Measurements from ENCODE around the gene CFAP91.

CFAP91 gene

GRCh38 chr3:119702530-119703527 is at the start of gene CFAP91:
CFAP91 (plus strand) TSS chr3:119703022; CDS start chr3:119703099, 77 bp downstream.
- DNase-seq, result no peak

GRCh38 chr3:119653876-119654275 is 48.9 kb upstream of the CFAP91 start:
- DNase-seq, result no peak

DNA sequence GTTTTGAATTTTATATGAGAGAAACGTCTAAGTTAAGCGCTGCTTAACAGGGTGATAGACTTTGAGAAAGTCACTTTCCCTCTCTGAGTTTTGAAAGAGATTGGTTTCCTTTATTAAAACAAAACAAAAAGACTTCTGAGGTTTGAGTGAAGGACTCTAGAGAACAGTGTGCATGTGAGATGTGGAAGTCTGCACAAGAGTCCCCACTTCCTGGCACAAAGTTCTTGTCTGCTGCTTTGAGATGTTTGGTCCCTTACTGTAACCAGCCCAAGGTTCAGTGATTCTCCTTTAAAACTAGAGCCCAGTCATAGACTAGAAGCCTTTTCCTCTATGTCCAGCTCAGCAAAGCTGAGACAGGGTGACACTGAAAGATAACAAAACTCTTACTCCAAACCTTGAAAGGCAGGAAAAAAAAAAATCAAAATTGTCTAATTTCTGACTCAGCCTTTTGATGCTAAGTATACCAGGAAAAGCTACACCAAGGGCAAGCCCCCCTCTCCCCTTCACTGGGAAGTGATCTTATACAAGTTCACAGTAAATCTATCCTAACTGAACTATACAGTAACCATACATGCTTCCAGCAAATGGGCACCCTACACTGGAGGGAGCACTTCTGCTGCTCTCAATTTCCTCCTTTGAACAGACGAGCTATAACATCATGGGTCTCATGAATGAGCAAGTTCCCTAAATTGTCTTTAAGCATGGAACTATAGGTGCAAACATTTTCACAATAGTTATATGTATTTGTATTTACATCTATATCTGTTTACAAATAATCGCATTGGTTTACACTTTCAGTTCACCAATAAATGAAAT is 44.7 kb upstream of the CFAP91 start:
- no peak for DNase-seq

DNA sequence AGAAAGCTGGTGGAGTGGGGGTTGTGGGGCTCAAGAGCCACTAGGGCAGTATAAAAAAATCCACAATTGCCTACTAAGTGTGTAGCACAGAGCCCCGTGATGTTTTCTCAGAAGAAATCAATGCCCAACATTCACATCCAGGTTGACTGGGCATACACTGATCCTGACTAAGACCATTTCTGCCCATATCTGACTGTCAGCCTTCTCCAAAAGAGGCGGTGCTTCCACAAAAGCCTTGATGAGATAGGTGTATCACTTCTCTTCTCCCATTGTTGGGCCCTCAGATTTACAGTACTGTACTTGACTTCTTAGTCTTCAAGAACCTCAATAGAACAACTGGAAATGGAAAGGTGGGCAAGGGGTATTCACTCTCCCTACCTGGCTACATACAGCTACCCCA is 43.8 kb upstream of the CFAP91 start:
- DNase-seq, result no peak

DNA sequence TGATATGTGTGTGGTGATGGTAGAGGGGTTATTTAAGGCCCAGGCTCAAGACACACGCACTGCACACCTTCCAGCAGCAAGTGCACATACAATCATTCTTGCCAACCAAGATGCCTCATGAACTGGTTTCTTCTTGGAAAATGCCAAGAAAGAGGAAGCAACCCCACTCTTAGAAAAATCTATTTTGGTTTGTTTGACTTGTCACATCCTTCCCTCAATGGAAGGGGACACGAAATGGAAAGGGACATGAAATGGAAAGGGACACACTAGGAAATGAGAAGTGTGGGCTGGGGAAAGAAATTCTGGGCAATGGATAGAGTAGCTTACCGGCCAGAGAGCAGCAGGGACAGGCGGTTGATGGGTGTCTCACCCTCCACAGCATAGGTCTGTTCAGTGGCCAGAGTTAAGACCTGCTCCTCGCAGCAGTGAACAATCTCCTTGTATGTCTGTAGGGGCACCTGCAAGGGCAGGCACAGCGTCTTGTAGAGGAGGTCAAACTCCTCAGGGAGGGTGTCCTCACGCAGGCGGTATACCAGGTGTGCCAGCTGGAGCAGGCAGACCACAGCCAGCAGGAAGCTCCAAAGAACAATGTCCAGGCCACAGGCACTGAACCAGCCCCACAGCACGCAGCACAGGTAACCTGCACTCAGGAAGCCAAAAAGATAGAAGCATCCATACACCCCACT is 43.1 kb upstream of the CFAP91 start:
- no peak for DNase-seq

GRCh38 chr3:119660474-119661440 is 42.1 kb upstream of the CFAP91 start, which contains the start of gene POPDC2:
POPDC2 (minus strand) TSS chr3:119660589; CDS start chr3:119660423, 166 bp downstream.
- DNase-seq, result no peak

- DNase-seq, result no peak
Observed at GRCh38 chr3:119662604-119663373, 40.0 kb upstream of the CFAP91 start.

DNA sequence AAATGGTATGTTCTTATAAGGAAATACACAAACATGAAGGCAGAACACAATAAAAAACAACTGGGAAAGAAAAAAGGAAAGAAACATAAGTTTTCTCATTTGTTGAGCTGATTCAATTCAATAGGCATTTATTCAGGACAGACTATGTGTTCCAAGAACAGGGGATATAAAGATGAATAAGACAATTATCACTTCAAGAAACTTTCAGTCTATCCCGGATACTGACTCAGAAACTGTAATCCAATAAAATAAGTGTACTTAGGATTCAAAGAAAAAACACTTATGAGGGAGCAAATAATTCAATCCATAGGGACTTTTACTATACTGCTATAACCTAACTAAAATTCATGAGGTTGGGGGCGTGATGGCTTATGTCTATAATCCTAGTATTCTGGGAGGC is 38.9 kb upstream of the CFAP91 start:
- DNase-seq, result no peak

- DNase-seq, result no peak
Observed at GRCh38 chr3:119664370-119664769, 38.5 kb upstream of the CFAP91 start.

GRCh38 chr3:119664850-119665379 is 37.9 kb upstream of the CFAP91 start:
- DNase-seq, result no peak

GRCh38 chr3:119665954-119666559 is 36.8 kb upstream of the CFAP91 start:
- no peak for DNase-seq

DNA sequence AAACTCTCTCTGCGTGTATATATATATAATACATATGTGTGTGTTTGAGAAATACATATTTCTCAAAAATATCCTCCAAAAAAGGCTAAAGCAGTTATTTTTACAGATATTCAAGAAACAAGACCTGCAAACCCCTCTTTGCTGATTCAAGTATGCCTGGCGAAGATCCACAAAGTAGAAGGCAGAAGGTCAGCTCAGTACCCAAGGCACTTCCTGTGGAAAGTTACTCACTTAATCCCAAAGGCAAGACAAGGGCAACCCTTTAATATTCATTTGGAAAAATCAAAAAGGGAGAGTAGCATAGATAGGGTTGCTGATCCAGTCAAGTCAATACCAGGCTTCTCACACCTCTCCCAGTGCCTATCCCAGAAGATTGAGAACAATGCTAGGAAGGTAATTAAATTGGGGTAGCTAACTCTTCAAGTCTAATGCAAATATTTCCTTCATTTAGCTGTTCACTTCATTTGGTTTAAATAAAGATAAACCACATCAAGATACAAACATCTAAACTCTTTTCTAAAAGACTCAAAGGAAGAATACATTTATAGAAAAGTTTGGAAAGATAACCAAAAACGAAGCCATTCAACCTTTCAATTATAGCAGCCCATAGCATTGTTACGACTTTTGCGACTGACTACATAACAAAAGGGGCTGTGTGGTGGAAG is 32.8 kb upstream of the CFAP91 start:
- no peak for DNase-seq

- DNase-seq, result no peak
Observed at GRCh38 chr3:119672776-119673175, 30.0 kb upstream of the CFAP91 start.

DNA sequence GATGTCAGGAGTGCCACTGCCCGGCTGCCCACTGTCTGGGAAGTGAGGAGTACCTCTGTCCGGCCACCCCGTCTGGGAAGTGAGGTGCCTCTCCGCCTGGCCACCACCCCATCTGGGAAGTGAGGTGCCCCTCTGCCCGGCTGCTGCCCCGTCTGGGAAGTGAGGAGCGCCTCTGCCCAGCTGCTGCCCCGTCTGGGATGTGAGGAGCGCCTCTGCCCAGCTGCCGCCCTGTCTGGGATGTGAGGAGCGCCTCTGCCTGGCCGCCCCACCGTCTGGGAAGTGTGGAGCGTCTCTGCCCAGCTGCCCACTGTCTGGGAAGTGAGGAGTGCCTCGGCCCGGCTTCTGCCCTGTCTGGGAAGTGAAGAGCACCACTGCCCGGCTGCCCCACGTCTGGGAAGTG is 28.9 kb upstream of the CFAP91 start:
- no peak for DNase-seq

- no peak for DNase-seq
Observed at GRCh38 chr3:119675188-119675874, 27.5 kb upstream of the CFAP91 start.

- DNase-seq, result no peak
Observed at GRCh38 chr3:119676020-119676419, 26.8 kb upstream of the CFAP91 start.

DNA sequence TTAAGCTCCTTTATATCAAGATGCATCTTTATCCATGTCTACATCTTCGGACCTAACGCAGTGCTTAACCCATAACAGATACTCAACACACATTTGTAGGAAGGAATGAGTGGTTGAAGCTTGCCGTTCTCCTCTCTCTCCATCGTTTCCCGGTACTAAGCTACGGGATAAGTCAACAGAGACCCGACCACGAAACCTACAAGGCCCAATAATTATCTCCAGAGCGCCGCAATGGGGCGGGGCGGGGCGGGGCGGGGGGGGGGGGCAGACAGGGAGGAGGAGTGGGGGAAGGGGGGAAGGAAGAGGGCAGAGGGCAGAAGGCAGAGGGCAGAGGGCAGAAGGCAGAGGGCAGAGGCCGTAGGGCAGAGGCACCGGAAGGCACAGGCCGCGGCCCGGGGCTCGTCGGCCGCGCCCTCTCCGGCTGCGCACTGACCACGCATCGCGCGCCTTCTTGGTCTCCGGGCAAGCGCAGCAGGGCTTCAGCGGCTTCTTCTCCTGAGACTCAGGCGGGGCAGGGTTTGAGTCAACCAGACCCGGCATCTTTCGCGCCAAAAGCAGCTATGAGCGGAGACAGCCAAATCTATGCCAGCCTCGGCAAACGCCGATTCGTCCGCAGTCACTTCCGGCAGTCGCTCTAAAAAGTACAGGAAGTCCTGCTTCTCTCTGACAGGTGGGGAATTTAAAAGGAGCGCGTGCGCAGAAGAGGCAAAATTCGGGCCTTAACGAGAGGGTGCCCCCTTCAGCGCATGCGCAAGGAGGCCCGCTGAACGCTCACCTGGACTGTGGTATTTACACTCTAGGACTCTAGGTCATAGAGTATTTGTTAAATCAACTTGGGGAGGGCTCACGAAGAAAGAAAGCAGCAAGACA is 25.8 kb upstream of the CFAP91 start, which contains the start of gene COX17:
TSS of gene COX17 (minus strand) at position 636 of the 870 bp plus-strand sequence. CDS start at position 540, 96 bp downstream.
- DNase-seq, result peak; percentile 96

GRCh38 chr3:119677641-119677934 is 25.2 kb upstream of the CFAP91 start:
- no peak for DNase-seq

All from NK-92 treated with Interleukin-12 subunit alpha and Interleukin-12 subunit beta, amount 100 ng/mL, for 24 hours (cell line).